ENCODE measurements around the gene RAPGEF4. TPM values are rescaled to one million over a fixed set of nuclear protein-coding genes. Genes with fewer than 3 reads are reported as not detected.

Gene RAPGEF4
- total and polyA plus RNA-seq, 8 donors = 3.6 to 23.7 (median 9.8) TPM; not detected in 1

DNA sequence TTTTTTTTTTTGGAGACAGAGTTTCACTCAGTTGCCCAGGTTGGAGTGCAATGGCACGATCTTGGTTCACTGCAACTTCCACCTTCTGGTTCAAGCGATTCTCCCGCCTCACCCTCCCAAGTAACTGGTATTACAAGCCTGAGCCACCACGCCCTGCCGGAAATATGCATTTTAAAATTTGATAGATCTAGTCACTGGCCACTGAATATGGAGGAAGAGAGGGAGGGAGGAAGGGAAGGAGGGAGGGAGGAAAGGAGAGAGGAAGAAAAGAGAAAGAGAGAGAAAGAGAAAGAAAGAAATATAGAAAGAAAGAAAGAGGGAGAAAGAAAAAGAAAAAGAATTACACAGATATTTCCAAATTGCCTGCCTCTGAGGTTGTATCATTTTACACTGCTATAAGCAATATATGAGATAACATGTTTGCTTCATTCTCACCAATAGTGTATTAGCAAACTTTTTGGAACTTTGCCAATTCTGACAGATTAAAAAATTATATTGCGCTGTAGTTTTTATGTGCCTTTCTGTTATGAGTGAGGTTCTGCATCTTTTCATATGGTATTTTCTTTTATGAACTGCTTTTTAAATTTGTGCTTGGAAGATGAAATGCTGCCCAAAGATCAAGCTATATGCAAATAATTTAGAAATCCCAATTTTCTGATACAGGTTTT, 178.8 kb downstream of the RAPGEF4 start:
- WGBS, 5 donors = 86 to 93% (median 91%) methylated on average over 6 of the region's 6 CpGs
- DNase-seq = no peak

GRCh38 chr2:172917716-172918115, 182.1 kb downstream of the RAPGEF4 start:
- WGBS, 5 donors = 68 to 76% (median 73%) methylated on average over 3 of the region's 3 CpGs
- no peak for DNase-seq
- intact Hi-C loops (cut with DNase I; ENCODE audit: low total_unique reads) = no loop called here

More for the DNA sequence above, 178.8 kb downstream of the RAPGEF4 start:
- Histone ChIP-seq H3K36me3 (no peaks in the 10 kb centered on the region), H3K27me3 (no peaks in the 10 kb centered on the region), H3K27ac (no peak overlapping the region), H3K4me3 (no peak overlapping the region), H3K4me1 (no peaks in the 10 kb centered on the region), H3K9me3 (no peaks in the 10 kb centered on the region)
- intact Hi-C loops (cut with DNase I; ENCODE audit: low total_unique reads) = no loop called here
- TF ChIP-seq POLR2AphosphoS5 (IDR thresholded peaks at IDR 0.05) (no peak), EP300 (IDR thresholded peaks at IDR 0.05) (no peak), POLR2A (IDR thresholded peaks at IDR 0.05) (no peak)
- TF ChIP-seq, protein P1, sequence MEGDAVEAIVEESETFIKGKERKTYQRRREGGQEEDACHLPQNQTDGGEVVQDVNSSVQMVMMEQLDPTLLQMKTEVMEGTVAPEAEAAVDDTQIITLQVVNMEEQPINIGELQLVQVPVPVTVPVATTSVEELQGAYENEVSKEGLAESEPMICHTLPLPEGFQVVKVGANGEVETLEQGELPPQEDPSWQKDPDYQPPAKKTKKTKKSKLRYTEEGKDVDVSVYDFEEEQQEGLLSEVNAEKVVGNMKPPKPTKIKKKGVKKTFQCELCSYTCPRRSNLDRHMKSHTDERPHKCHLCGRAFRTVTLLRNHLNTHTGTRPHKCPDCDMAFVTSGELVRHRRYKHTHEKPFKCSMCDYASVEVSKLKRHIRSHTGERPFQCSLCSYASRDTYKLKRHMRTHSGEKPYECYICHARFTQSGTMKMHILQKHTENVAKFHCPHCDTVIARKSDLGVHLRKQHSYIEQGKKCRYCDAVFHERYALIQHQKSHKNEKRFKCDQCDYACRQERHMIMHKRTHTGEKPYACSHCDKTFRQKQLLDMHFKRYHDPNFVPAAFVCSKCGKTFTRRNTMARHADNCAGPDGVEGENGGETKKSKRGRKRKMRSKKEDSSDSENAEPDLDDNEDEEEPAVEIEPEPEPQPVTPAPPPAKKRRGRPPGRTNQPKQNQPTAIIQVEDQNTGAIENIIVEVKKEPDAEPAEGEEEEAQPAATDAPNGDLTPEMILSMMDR (IDR thresholded peaks at IDR 0.05) = no peak

DNA sequence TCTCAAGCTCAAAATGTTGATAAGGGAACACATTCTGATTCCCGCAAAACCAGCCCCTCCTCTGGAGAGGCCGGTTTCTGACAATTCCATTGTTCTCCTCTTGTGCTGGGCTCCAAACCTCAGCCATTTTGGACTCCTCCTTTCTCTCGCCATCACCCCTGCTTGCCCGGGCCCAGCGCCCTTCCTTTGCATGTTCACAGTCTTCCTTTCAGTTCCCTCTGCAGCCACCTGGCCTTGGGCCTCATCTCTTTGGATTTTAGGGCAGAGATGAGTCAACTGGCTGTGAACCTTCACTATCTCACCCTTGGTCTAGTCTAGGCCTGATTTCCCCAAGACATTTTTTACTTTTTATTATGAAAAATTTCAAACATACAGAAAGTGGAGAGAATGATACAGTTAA, 184.1 kb downstream of the RAPGEF4 start:
- intact Hi-C loops (cut with DNase I; ENCODE audit: low total_unique reads) = no loop called here

More at GRCh38 chr2:172917716-172918115, 182.1 kb downstream of the RAPGEF4 start:
- no peak for TF ChIP-seq POLR2A (IDR thresholded peaks at IDR 0.05)
- no peak for TF ChIP-seq POLR2AphosphoS5 (IDR thresholded peaks at IDR 0.05)
- TF ChIP-seq, protein P1 (IDR thresholded peaks at IDR 0.05) = no peak
- TF ChIP-seq EP300 (IDR thresholded peaks at IDR 0.05) = no peak
- H3K4me1 ChIP-seq = no peaks in the 10 kb centered on the region
- H3K27ac ChIP-seq = no peak overlapping the region
- no peaks in the 10 kb centered on the region for H3K27me3 ChIP-seq
- no peak overlapping the region for H3K4me3 ChIP-seq
- no peaks in the 10 kb centered on the region for H3K9me3 ChIP-seq
- no peaks in the 10 kb centered on the region for H3K36me3 ChIP-seq

GRCh38 chr2:172921532-172922236, 186.0 kb downstream of the RAPGEF4 start:
- no peak overlapping the region for H3K4me3 ChIP-seq
- H3K4me1 ChIP-seq = peaks cover 0 to 4% (median 0%) of the 10 kb centered on the region in 4 donors
- H3K27ac ChIP-seq = no peak overlapping the region
- TF ChIP-seq POLR2AphosphoS5 (IDR thresholded peaks at IDR 0.05) = no peak
- TF ChIP-seq, protein P1 (IDR thresholded peaks at IDR 0.05) = no peak
- no peak for TF ChIP-seq POLR2A (IDR thresholded peaks at IDR 0.05)
- TF ChIP-seq EP300 (IDR thresholded peaks at IDR 0.05) = no peak
- DNase-seq = no peak
- no peaks in the 10 kb centered on the region for H3K36me3 ChIP-seq
- no peaks in the 10 kb centered on the region for H3K9me3 ChIP-seq
- intact Hi-C loops (cut with DNase I; ENCODE audit: low total_unique reads) = no loop called here
- H3K27me3 ChIP-seq = no peaks in the 10 kb centered on the region
- WGBS, 5 donors = 67 to 81% (median 74%) methylated on average over 6 of the region's 6 CpGs

More for the DNA sequence above, 184.1 kb downstream of the RAPGEF4 start:
- H3K9me3 ChIP-seq = no peaks in the 10 kb centered on the region
- no peaks in the 10 kb centered on the region for H3K36me3 ChIP-seq
- no peak overlapping the region for H3K27ac ChIP-seq
- no peak overlapping the region for H3K4me3 ChIP-seq
- no peaks in the 10 kb centered on the region for H3K4me1 ChIP-seq
- DNase-seq = no peak
- TF ChIP-seq POLR2A (IDR thresholded peaks at IDR 0.05) (no peak), EP300 (IDR thresholded peaks at IDR 0.05) (no peak), POLR2AphosphoS5 (IDR thresholded peaks at IDR 0.05) (no peak)
- TF ChIP-seq, protein P1 (IDR thresholded peaks at IDR 0.05) = no peak
- no peaks in the 10 kb centered on the region for H3K27me3 ChIP-seq
- 77 to 86% (median 79%) methylated on average over 5 of the region's 5 CpGs for whole genome bisulfite sequencing, 5 donors

Measured in stomach (tissue), 9 donors.